SU-DHL-6 (cell line): ENCODE results near the gene TYMS.

Experiments
- H2AFZ ChIP-seq: fragments of 200-600 bp; sonication (generic); 2 replicates; pipeline ENCODE4 v1.6.1; 2014; ENCODE audit warnings: low read depth, mild to moderate bottlenecking, moderate library complexity, mixed read lengths, antibody characterized with exemption, low read length; ENCODE audit not compliant: severe bottlenecking
- H3F3A ChIP-seq: fragments of 200-600 bp; shearing (Covaris generic); 2 replicates; pipeline ENCODE4 v1.6.0; 2016; ENCODE audit warnings: antibody characterized with exemption, mild to moderate bottlenecking; ENCODE audit not compliant: insufficient read depth
- H3K27ac ChIP-seq: fragments of 200-600 bp; sonication (generic); 2 replicates; pipeline ENCODE4 v1.5.1; 2016; ENCODE audit warnings: low read depth, mild to moderate bottlenecking, low read length, moderate library complexity, mixed read lengths
- H3K27me3 ChIP-seq: fragments of 200-600 bp; sonication (generic), shearing (Covaris generic); 2 replicates; pipeline ENCODE4 v1.6.0; 2014; ENCODE audit warnings: mild to moderate bottlenecking, low read length
- H3K36me3 ChIP-seq: fragments of 200-600 bp; sonication (generic); 2 replicates; pipeline ENCODE4 v1.6.1; 2014; ENCODE audit warnings: mild to moderate bottlenecking, low read length, mixed read lengths
- H3K4me2 ChIP-seq: fragments of 300-600, 200-600 bp; shearing (Covaris generic), sonication (generic); 2 replicates; pipeline ENCODE4 v1.6.0; 2014; ENCODE audit warnings: low read length, low read depth, mild to moderate bottlenecking; ENCODE audit not compliant: poor library complexity, severe bottlenecking
- H3K4me3 ChIP-seq: fragments of 200-600 bp; sonication (generic); 2 replicates; pipeline ENCODE4 v1.5.1; 2014; ENCODE audit warnings: antibody characterized with exemption, low read length, mild to moderate bottlenecking, mixed read lengths; ENCODE audit not compliant: insufficient read depth, poor library complexity, severe bottlenecking
- H3K79me2 ChIP-seq: fragments of 200-600 bp; sonication (generic); 2 replicates; pipeline ENCODE4 v1.6.1; 2014; ENCODE audit warnings: mild to moderate bottlenecking, low read length, moderate library complexity; ENCODE audit not compliant: insufficient read depth
- H3K9ac ChIP-seq: fragments of 200-600 bp; sonication (generic); 2 replicates; pipeline ENCODE4 v1.7.0; 2014; ENCODE audit warnings: mild to moderate bottlenecking, low read length
- H3K9me2 ChIP-seq: fragments of 200-600 bp; sonication (generic); replicated peaks from 2 replicates; pipeline ENCODE4 v1.6.1; 2014; ENCODE audit warnings: low read length; ENCODE audit not compliant: insufficient read depth
- H3K9me3 ChIP-seq: fragments of 200-600 bp; sonication (generic); 2 replicates; pipeline ENCODE4 v1.6.1; 2014; ENCODE audit warnings: low read length, mixed read lengths; ENCODE audit not compliant: insufficient read depth
- H4K20me1 ChIP-seq: fragments of 200-600 bp; sonication (generic); 2 replicates; pipeline ENCODE4 v1.6.1; 2014; ENCODE audit warnings: low read depth, mild to moderate bottlenecking, antibody characterized with exemption, low read length, moderate library complexity, mixed read lengths
- CTCF ChIP-seq: fragments of 200-600 bp; sonication (generic); IDR thresholded peaks from one replicate; pipeline ENCODE4 v1.5.1; 2017; ENCODE audit warnings: antibody characterized with exemption, mild to moderate bottlenecking, low read length, moderate library complexity; ENCODE audit not compliant: insufficient read depth, poor library complexity, severe bottlenecking
- EZH2phosphoT487 ChIP-seq: fragments of 200-600 bp; sonication (generic), shearing (Covaris generic); conservative IDR thresholded peaks from 2 replicates; pipeline ENCODE4 v1.6.1; 2018; ENCODE audit warnings: mild to moderate bottlenecking, antibody characterized with exemption, low read length, moderate library complexity, mixed read lengths

Gene TYMS

GRCh38 chr18:641224-641623 is 16.2 kb upstream of the TYMS start:
- no peak overlapping the region for H3K4me3 ChIP-seq
- H3K9ac ChIP-seq, result no peak overlapping the region
- H3K36me3 ChIP-seq, result no peaks in the 10 kb centered on the region
- H3F3A ChIP-seq, result no peaks in the 10 kb centered on the region
- no peaks in the 10 kb centered on the region for H4K20me1 ChIP-seq
- H3K4me2 ChIP-seq, result no peak overlapping the region
- H3K27ac ChIP-seq, result no peak overlapping the region
- no peaks in the 10 kb centered on the region for H3K27me3 ChIP-seq
- no peak overlapping the region for H2AFZ ChIP-seq
- TF ChIP-seq CTCF (no peak), EZH2phosphoT487 (no peak)
- H3K9me3 ChIP-seq, result no peaks in the 10 kb centered on the region
- no peaks in the 10 kb centered on the region for H3K79me2 ChIP-seq
- H3K9me2 ChIP-seq, result no peaks in the 10 kb centered on the region

DNA sequence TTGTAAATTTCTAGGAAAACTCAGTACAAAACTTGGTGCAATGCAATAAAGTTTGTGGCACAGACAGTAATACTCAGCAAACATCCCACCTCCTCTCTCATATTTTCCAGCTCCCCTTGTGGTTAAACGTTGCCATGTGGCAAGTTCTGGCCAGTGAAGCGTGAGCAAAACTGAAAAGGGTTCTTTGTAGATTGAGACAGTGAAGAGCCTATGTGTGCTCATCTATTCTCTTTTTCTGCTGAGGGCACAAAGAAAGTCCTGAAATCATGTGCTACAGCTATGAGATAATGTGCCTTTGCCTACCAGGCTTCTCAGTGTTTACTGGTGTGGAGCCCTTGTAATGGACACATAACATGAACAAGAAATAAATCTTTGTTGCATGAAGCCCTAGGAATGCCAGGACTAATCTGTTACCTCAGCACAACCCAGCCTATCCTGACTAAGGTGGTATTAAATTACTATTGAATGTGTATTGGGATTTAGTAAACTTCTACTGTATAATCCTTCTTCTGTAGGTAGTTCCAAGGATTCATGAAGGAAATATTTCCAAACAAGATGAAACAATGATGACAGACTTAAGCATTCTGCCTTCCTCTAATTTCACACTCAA is 13.0 kb upstream of the TYMS start:
- H4K20me1 ChIP-seq, result no peaks in the 10 kb centered on the region

GRCh38 chr18:647304-647703 is 10.1 kb upstream of the TYMS start:
- Histone ChIP-seq H3K27ac (no peak overlapping the region), H3K79me2 (no peaks in the 10 kb centered on the region), H3K9me3 (no peaks in the 10 kb centered on the region), H3K9me2 (no peaks in the 10 kb centered on the region), H3K4me2 (no peak overlapping the region), H3F3A (no peaks in the 10 kb centered on the region), H3K36me3 (no peaks in the 10 kb centered on the region), H2AFZ (no peak overlapping the region), H3K27me3 (no peaks in the 10 kb centered on the region), H3K4me3 (no peak overlapping the region), H4K20me1 (no peaks in the 10 kb centered on the region), H3K9ac (no peak overlapping the region)
- TF ChIP-seq CTCF, result no peak
- TF ChIP-seq EZH2phosphoT487, result no peak

More for the DNA sequence above, 13.0 kb upstream of the TYMS start:
- Histone ChIP-seq H3K9me3 (no peaks in the 10 kb centered on the region), H3K4me3 (no peak overlapping the region), H3K36me3 (no peaks in the 10 kb centered on the region), H3K27ac (no peak overlapping the region), H3K27me3 (no peaks in the 10 kb centered on the region), H3K9ac (no peak overlapping the region), H2AFZ (no peak overlapping the region), H3K79me2 (no peaks in the 10 kb centered on the region), H3F3A (no peaks in the 10 kb centered on the region), H3K9me2 (no peaks in the 10 kb centered on the region), H3K4me2 (no peak overlapping the region)
- no peak for TF ChIP-seq EZH2phosphoT487
- no peak for TF ChIP-seq CTCF
